DOHH2 (cell line): ENCODE measurements around the gene CXCL9.
"Not testable (repeated sequence)": the region's sequence is repeated elsewhere in the genome, so short reads cannot be mapped to it uniquely, and the experiment has no call there.

ENCODE experiments used
- EZH2phosphoT487 ChIP-seq: fragments of 200-600 bp; sonication (generic); IDR thresholded peaks from 2 replicates; pipeline ENCODE4 v1.6.1; 2017; ENCODE audit warnings: borderline replicate concordance, mild to moderate bottlenecking, antibody characterized with exemption, low read length, moderate library complexity, mixed read lengths
- TF ChIP-seq, protein P1 (sequence below): fragments of 200-600 bp; sonication (generic); IDR thresholded peaks from one replicate; pipeline ENCODE4 v1.5.1; 2014; ENCODE audit warnings: antibody characterized with exemption, mild to moderate bottlenecking, low read depth, low read length; ENCODE audit not compliant: poor library complexity, severe bottlenecking

DNA sequence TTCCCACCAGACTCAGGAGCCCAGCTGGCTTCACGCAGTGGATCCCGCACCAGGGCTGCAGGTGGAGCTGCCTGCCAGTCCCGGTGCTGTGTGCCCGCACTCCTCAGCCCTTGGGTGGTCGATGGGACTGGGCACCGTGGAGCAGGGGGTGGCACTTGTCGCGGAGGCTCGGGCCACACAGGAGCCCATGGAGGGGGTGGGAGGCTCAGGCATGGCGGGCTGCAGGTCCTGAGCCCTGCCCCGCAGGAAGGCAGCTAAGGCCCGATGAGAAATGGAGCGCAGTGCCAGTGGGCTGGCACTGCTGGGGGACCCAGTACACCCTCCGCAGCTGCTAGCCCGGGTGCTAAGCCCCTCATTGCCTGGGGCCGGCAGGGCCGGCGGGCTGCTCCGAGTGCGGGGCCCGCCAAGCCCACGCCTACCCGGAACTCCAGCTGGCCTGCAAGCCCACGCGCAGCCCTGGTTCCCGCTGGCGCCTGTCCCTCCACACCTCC, 43.3 kb upstream of the CXCL9 start:
- TF ChIP-seq, protein P1, sequence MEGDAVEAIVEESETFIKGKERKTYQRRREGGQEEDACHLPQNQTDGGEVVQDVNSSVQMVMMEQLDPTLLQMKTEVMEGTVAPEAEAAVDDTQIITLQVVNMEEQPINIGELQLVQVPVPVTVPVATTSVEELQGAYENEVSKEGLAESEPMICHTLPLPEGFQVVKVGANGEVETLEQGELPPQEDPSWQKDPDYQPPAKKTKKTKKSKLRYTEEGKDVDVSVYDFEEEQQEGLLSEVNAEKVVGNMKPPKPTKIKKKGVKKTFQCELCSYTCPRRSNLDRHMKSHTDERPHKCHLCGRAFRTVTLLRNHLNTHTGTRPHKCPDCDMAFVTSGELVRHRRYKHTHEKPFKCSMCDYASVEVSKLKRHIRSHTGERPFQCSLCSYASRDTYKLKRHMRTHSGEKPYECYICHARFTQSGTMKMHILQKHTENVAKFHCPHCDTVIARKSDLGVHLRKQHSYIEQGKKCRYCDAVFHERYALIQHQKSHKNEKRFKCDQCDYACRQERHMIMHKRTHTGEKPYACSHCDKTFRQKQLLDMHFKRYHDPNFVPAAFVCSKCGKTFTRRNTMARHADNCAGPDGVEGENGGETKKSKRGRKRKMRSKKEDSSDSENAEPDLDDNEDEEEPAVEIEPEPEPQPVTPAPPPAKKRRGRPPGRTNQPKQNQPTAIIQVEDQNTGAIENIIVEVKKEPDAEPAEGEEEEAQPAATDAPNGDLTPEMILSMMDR = not testable (repeated sequence)
- not testable (repeated sequence) for TF ChIP-seq EZH2phosphoT487
